ENCODE measurements around the gene ANKRD11. TPM values are rescaled to one million over a fixed set of nuclear protein-coding genes. Genes with fewer than 3 reads are reported as not detected.
A peak's percentile ranks its signal among the peaks of the same experiment; 100 is the strongest.
"Not testable (repeated sequence)": the region's sequence is repeated elsewhere in the genome, so short reads cannot be mapped to it uniquely, and the experiment has no call there.

The ANKRD11 gene
- total and polyA plus RNA-seq, 3 experiments from 2014 or later, result 39.8 to 150 (median 130) TPM

DNA sequence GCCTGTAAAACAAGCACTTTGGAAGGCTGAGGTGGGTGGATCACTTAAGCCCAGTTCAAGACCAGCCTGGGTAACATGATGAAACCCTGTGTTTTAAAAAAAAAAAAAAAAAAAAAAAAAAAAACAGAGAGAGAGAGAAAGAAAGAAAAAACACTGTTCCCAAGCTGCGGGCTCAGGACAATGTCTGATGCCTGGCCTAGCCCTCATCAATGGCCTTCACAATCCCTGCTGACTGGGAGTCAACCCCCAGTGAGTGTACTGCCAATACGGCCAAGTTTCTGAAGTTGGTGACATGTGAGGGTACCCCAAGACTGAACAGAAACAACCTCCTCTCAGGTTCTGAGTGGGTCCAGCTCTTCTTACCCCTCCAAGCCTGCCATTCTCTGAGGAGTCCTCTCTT lies 156.3 kb downstream of the ANKRD11 start:
- peak overlapping the region in 2 of 7 donors; percentile 26 to 28 for H3K4me3 Mint-ChIP-seq
- H3K27me3 Mint-ChIP-seq, result no peaks in the 10 kb centered on the region
- H3K36me3 Mint-ChIP-seq, result peaks cover 0 to 4% (median 0%) of the 10 kb centered on the region in 3 donors
- H3K27ac ChIP-seq (ENCODE audit: low read depth, low read length), result no peak overlapping the region
- no peaks in the 10 kb centered on the region for H3K27me3 ChIP-seq (ENCODE audit: insufficient read depth, low read length, poor library complexity, severe bottlenecking)
- CTCF ChIA-PET, result interaction anchor here (1.3 to 1.4 kb wide), 2 partner anchors 24 to 165 kb away, joined by 3 to 4 read pairs; no protein-coding TSS in a partner anchor
- H3K9me3 Mint-ChIP-seq, result no peaks in the 10 kb centered on the region
- no peak for DNase-seq
- no peak overlapping the region for H3K4me3 ChIP-seq (ENCODE audit: low read length)
- POLR2A ChIA-PET, result no interaction called here
- H3K36me3 ChIP-seq (ENCODE audit: insufficient read depth, low read length), result no peaks in the 10 kb centered on the region
- no peaks in the 10 kb centered on the region for H3K9me3 ChIP-seq (ENCODE audit: low read length)
- H3K4me1 ChIP-seq (ENCODE audit: insufficient read depth, low read length), result peaks cover 84% of the 10 kb centered on the region
- H3K4me1 Mint-ChIP-seq, result peaks cover 69 to 93% (median 82%) of the 10 kb centered on the region in 3 donors
- peak overlapping the region; percentile 68 to 88 (median 79) for H3K27ac Mint-ChIP-seq

DNA sequence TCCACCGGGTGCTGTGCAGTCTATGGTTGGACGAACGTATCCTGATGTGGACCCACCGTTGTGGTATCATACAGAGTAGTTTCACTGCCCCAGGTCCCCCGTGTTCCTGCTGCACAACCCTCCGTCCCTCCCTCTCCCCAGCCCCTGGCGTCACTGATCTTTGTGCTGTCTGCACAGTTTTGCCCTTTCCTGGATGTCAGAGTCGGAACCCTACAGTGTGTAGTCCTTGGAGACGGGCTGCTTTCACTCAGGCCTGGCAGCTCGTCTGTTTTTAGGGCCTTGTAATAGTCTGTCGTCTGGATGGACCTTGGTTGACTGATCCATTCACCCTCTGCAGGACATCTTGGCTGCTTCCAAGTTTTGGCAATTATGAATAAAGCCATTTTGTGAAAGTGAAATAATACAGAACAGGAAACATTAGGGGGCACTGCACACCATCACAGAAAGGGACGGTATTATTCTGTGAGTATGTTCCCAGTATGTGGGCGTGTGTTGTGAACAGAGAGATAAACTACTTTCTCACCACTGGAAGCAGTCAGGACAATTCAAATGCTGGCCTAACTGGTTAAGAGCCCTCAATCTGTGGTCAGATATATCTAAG lies 156.9 kb downstream of the ANKRD11 start:
- DNase-seq, result peak in 4 of 5 donors; percentile 29 to 60 (median 47)
- H3K27me3 Mint-ChIP-seq; H3K27me3 ChIP-seq (ENCODE audit: insufficient read depth, low read length, poor library complexity, severe bottlenecking); H3K9me3 ChIP-seq (ENCODE audit: low read length); H3K4me3 ChIP-seq (ENCODE audit: low read length); H3K9me3 Mint-ChIP-seq; H3K36me3 Mint-ChIP-seq; H3K36me3 ChIP-seq (ENCODE audit: insufficient read depth, low read length); H3K27ac ChIP-seq (ENCODE audit: low read depth, low read length): not testable (repeated sequence)
- CTCF ChIA-PET, result interaction anchor here (1.1 to 1.8 kb wide), 5 partner anchors 11 to 165 kb away, joined by 3 to 10 read pairs (median 4); no protein-coding TSS in a partner anchor
- H3K27ac Mint-ChIP-seq, result peak overlapping the region; percentile 59 to 88 (median 84)
- H3K4me1 Mint-ChIP-seq, result peaks cover 66 to 89% (median 78%) of the 10 kb centered on the region in 3 donors
- POLR2A ChIA-PET, result interaction anchor here (1.4 kb wide), 1 partner anchor 12 kb away, joined by 3 read pairs; no protein-coding TSS in a partner anchor
- H3K4me1 ChIP-seq (ENCODE audit: insufficient read depth, low read length), result peaks cover 84% of the 10 kb centered on the region
- peak overlapping the region in 6 of 7 donors; percentile 13 to 37 (median 24) for H3K4me3 Mint-ChIP-seq

DNA sequence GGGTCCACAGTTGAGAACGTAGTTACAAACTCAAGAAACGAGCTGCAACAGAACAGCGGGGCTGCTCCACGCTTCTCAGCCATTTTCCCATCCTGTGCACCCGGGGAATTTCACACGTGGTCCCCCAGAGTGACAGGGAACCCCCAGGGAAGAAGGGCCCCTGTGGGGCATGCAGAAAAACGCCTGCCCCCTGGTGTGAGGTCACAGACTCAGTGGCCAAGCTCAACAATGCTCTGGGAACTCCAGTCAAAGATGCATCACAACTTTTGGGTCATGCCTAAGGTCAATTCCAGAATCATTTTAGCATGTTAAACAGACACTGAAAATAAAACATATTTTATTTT lies 157.5 kb downstream of the ANKRD11 start:
- ChIA-PET CTCF (interaction anchor here (1.0 to 1.8 kb wide), 5 partner anchors 10 to 166 kb away, joined by 3 to 10 read pairs (median 4); no protein-coding TSS in a partner anchor), POLR2A (interaction anchor here (0.5 to 1.4 kb wide), 2 partner anchors 12 to 342 kb away, joined by 3 read pairs; no protein-coding TSS in a partner anchor)
- H3K27me3 Mint-ChIP-seq, result no peaks in the 10 kb centered on the region
- peaks cover 67 to 91% (median 83%) of the 10 kb centered on the region in 3 donors for H3K4me1 Mint-ChIP-seq
- Histone ChIP-seq H3K27me3 (ENCODE audit: insufficient read depth, low read length, poor library complexity, severe bottlenecking) (no peaks in the 10 kb centered on the region), H3K4me3 (ENCODE audit: low read length) (no peak overlapping the region), H3K36me3 (ENCODE audit: insufficient read depth, low read length) (no peaks in the 10 kb centered on the region), H3K27ac (ENCODE audit: low read depth, low read length) (no peak overlapping the region), H3K9me3 (ENCODE audit: low read length) (no peaks in the 10 kb centered on the region), H3K4me1 (ENCODE audit: insufficient read depth, low read length) (peaks cover 79% of the 10 kb centered on the region)
- H3K27ac Mint-ChIP-seq, result peak overlapping the region in 7 of 8 donors; percentile 60 to 96 (median 87)
- H3K36me3 Mint-ChIP-seq, result peaks cover 0 to 8% (median 0%) of the 10 kb centered on the region in 3 donors
- H3K9me3 Mint-ChIP-seq, result no peaks in the 10 kb centered on the region
- H3K4me3 Mint-ChIP-seq, result no peak overlapping the region
- no peak for DNase-seq

DNA sequence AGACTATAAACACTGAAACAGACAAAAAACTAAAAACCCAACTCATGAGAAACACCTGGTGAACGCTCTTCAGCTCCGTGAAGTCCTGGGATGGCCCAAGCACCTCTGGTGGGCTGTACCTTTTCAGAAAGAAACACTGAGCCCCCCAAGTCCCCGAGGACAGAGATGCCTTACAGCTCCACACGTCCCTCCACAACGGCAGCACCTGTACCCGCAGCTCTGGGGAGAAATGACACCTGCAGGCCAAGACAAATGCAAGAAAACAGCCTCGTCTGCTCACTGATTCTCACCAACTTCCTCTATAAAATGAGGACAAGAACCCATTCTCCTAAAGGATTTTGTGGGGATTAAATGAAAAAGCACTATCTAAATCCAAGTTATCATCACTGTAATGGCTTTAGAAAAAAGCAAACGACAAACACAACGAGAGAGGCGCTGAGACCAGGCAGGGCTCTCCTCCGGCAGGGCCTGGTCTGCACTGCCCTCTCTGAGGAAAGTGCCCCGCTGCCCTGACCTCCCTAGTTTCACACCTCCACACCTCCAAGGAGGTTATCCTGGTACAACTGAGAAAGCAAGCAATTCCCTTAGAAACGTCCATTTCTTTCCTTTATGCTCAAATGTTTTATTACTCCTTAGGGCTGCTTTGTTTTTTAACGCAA lies 158.0 kb downstream of the ANKRD11 start:
- H3K27me3 Mint-ChIP-seq, result no peaks in the 10 kb centered on the region
- Histone ChIP-seq H3K27me3 (ENCODE audit: insufficient read depth, low read length, poor library complexity, severe bottlenecking) (no peaks in the 10 kb centered on the region), H3K27ac (ENCODE audit: low read depth, low read length) (peak overlapping the region; percentile 25), H3K9me3 (ENCODE audit: low read length) (no peaks in the 10 kb centered on the region), H3K4me1 (ENCODE audit: insufficient read depth, low read length) (peaks cover 77% of the 10 kb centered on the region), H3K36me3 (ENCODE audit: insufficient read depth, low read length) (no peaks in the 10 kb centered on the region), H3K4me3 (ENCODE audit: low read length) (no peak overlapping the region)
- CTCF ChIA-PET, result interaction anchor here (1.0 to 1.8 kb wide), 6 partner anchors 10 to 166 kb away, joined by 3 to 10 read pairs (median 4); no protein-coding TSS in a partner anchor
- POLR2A ChIA-PET, result interaction anchor here (0.5 to 1.4 kb wide), 2 partner anchors 11 to 342 kb away, joined by 3 read pairs; no protein-coding TSS in a partner anchor
- H3K27ac Mint-ChIP-seq, result peak overlapping the region; percentile 69 to 96 (median 88)
- H3K36me3 Mint-ChIP-seq, result peaks cover 0 to 12% (median 0%) of the 10 kb centered on the region in 3 donors
- H3K4me3 Mint-ChIP-seq, result peak overlapping the region in 6 of 7 donors; percentile 7 to 72 (median 52)
- H3K9me3 Mint-ChIP-seq, result no peaks in the 10 kb centered on the region
- peaks cover 72 to 92% (median 84%) of the 10 kb centered on the region in 3 donors for H3K4me1 Mint-ChIP-seq
- peak in 1 of 5 donors; percentile 43 for DNase-seq

DNA sequence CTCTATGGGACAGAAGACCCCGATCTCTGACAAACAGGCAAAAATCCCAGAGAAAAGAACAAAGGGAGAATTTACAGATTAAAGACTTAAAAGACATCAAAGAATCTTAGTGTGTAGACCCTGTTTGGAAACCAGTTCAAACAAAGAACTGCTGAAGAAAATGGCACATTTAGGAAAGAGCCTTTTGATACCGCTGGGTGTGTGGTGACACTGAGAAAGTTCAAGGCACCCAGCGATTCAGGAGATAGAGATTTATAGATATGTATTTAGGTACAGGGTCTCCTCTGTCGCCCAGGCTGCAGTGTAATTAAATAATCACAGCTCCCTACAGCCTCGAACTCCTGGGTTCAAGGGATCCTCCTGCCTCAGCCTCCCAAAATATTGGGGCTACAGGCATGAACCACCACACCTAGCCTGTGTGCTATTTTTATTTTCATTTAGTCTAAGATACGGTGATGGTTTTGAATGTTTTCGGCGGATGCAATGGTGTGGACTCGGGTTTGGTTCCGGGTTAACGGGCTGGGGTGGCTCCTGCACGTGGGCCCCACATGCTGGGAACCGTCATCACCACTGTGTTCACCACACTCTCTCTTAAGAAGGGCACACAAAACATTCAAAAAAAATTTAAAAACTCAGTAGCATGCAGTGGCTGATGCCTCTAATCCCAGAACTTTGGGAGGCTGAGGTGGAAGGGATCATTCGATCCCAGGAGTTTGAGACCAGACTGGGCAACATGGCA lies 158.8 kb downstream of the ANKRD11 start:
- H3K4me3 Mint-ChIP-seq, result peak overlapping the region in 6 of 7 donors; percentile 9 to 68 (median 50)
- H3K27me3 Mint-ChIP-seq, result peaks cover 0 to 2% of the 10 kb centered on the region in 2 donors
- H3K27me3 ChIP-seq (ENCODE audit: insufficient read depth, low read length, poor library complexity, severe bottlenecking), result no peaks in the 10 kb centered on the region
- H3K36me3 ChIP-seq (ENCODE audit: insufficient read depth, low read length), result no peaks in the 10 kb centered on the region
- ChIA-PET POLR2A (no interaction called here), CTCF (interaction anchor here (1.3 to 1.8 kb wide), 3 partner anchors 9 to 27 kb away, joined by 4 to 10 read pairs (median 4); no protein-coding TSS in a partner anchor)
- no peak overlapping the region for H3K4me3 ChIP-seq (ENCODE audit: low read length)
- H3K36me3 Mint-ChIP-seq, result peaks cover 0 to 13% (median 0%) of the 10 kb centered on the region in 3 donors
- H3K27ac Mint-ChIP-seq, result peak overlapping the region; percentile 69 to 96 (median 88)
- peak overlapping the region; percentile 25 for H3K27ac ChIP-seq (ENCODE audit: low read depth, low read length)
- DNase-seq, result peak in 2 of 5 donors; percentile 44 to 74
- H3K9me3 Mint-ChIP-seq, result no peaks in the 10 kb centered on the region
- H3K9me3 ChIP-seq (ENCODE audit: low read length), result no peaks in the 10 kb centered on the region
- peaks cover 83% of the 10 kb centered on the region for H3K4me1 ChIP-seq (ENCODE audit: insufficient read depth, low read length)
- H3K4me1 Mint-ChIP-seq, result peaks cover 78 to 93% (median 91%) of the 10 kb centered on the region in 3 donors

DNA sequence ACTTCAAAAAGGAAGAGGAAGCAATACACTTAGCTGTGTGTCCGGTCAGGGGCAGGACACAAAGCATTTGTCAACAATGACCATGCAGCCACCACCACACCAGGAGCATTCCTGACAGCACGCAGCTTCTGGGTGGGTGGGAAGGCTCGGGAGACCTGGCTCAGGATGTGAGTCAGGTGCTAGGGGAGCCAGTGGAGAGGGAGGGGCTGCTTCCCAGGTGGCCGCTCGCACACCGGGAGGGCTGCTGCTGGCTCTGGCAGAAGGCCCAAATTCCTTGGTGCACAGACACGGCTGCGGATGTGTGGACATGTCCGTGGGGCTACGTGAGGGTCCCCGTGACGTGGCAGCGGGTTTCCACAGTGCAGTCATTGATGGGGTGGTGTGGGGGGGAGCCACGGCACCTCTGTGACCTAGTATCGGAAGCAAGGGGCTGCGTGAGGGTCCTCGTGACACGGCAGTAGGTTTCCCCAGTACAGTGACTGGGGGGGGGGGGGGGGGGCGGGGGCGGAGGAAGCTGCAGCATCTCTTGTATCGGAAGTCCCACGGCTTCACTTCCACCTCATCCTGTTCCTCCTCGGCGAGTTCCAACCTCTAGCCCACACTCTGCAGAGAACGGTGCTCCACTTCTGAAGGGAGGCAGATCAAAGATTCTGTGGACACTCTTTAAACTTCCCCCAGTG lies 160.0 kb downstream of the ANKRD11 start:
- peak in 4 of 5 donors; percentile 46 to 76 (median 61) for DNase-seq
- no peaks in the 10 kb centered on the region for H3K9me3 ChIP-seq (ENCODE audit: low read length)
- Mint-ChIP-seq H3K9me3 (no peaks in the 10 kb centered on the region), H3K27me3 (peaks cover 0 to 3% of the 10 kb centered on the region in 2 donors), H3K4me1 (peaks cover 82 to 93% (median 93%) of the 10 kb centered on the region in 3 donors), H3K27ac (peak overlapping the region; percentile 68 to 96 (median 87)), H3K4me3 (peak overlapping the region; percentile 42 to 78 (median 64)), H3K36me3 (peaks cover 0 to 16% (median 0%) of the 10 kb centered on the region in 3 donors)
- peaks cover 83% of the 10 kb centered on the region for H3K4me1 ChIP-seq (ENCODE audit: insufficient read depth, low read length)
- no peak overlapping the region for H3K27ac ChIP-seq (ENCODE audit: low read depth, low read length)
- H3K4me3 ChIP-seq (ENCODE audit: low read length), result no peak overlapping the region
- CTCF ChIA-PET, result interaction anchor here (1.8 kb wide), 1 partner anchor 17 kb away, joined by 4 read pairs; no protein-coding TSS in a partner anchor
- no peaks in the 10 kb centered on the region for H3K27me3 ChIP-seq (ENCODE audit: insufficient read depth, low read length, poor library complexity, severe bottlenecking)
- no peaks in the 10 kb centered on the region for H3K36me3 ChIP-seq (ENCODE audit: insufficient read depth, low read length)
- POLR2A ChIA-PET, result no interaction called here

DNA sequence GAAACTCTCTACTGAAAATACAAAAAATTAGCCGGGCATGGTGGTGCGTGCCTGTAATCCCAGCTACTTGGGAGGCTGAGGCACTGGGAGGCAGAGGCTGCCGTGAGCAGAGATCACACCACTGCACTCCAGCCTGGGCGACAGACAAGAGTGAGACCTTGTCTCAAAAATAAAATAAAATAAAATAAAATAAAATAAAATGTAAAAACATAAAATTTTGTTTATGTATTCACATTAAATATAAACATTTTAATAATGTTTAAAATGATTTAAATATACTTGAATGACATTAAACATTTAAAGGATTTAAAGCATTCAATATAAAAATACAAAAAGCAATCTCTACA lies 160.6 kb downstream of the ANKRD11 start:
- Mint-ChIP-seq H3K4me3 (peak overlapping the region in 6 of 7 donors; percentile 24 to 78 (median 66)), H3K36me3 (peaks cover 0 to 17% (median 0%) of the 10 kb centered on the region in 3 donors), H3K27ac (peak overlapping the region; percentile 68 to 96 (median 85)), H3K4me1 (peaks cover 84 to 94% (median 93%) of the 10 kb centered on the region in 3 donors)
- H3K9me3 Mint-ChIP-seq; H3K4me3 ChIP-seq (ENCODE audit: low read length); H3K36me3 ChIP-seq (ENCODE audit: insufficient read depth, low read length); H3K27me3 ChIP-seq (ENCODE audit: insufficient read depth, low read length, poor library complexity, severe bottlenecking); H3K9me3 ChIP-seq (ENCODE audit: low read length); DNase-seq; H3K27me3 Mint-ChIP-seq; H3K27ac ChIP-seq (ENCODE audit: low read depth, low read length): not testable (repeated sequence)
- POLR2A ChIA-PET, result interaction anchor here (0.9 kb wide), 1 partner anchor 13 kb away, joined by 3 read pairs; no protein-coding TSS in a partner anchor
- CTCF ChIA-PET, result interaction anchor here (1.8 kb wide), 1 partner anchor 16 kb away, joined by 4 read pairs; no protein-coding TSS in a partner anchor
- peaks cover 83% of the 10 kb centered on the region for H3K4me1 ChIP-seq (ENCODE audit: insufficient read depth, low read length)
